ENCODE results near the gene UCHL3.

- TF ChIP-seq, protein P1, sequence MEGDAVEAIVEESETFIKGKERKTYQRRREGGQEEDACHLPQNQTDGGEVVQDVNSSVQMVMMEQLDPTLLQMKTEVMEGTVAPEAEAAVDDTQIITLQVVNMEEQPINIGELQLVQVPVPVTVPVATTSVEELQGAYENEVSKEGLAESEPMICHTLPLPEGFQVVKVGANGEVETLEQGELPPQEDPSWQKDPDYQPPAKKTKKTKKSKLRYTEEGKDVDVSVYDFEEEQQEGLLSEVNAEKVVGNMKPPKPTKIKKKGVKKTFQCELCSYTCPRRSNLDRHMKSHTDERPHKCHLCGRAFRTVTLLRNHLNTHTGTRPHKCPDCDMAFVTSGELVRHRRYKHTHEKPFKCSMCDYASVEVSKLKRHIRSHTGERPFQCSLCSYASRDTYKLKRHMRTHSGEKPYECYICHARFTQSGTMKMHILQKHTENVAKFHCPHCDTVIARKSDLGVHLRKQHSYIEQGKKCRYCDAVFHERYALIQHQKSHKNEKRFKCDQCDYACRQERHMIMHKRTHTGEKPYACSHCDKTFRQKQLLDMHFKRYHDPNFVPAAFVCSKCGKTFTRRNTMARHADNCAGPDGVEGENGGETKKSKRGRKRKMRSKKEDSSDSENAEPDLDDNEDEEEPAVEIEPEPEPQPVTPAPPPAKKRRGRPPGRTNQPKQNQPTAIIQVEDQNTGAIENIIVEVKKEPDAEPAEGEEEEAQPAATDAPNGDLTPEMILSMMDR (IDR thresholded peaks at IDR 0.05), result no peak
- no peak for TF ChIP-seq POLR2A (IDR thresholded peaks at IDR 0.05)
Observed at GRCh38 chr13:75581874-75582640, 32.5 kb downstream of the UCHL3 start.
